HCT116 (cell line): ENCODE results near the gene RPL12.

Source experiments
- CTCF ChIP-seq, 3 experiments: fragments of 200-600 bp in 1 of 3; sonication (generic) in 1 of 3; IDR thresholded peaks in 2 of 3; conservative IDR thresholded peaks in 1 of 3; 2 replicates each; pipeline ENCODE4 v1.5.1; 2012 to 2017; ENCODE audit warnings: low read depth in 2 of 3, low read length in 2 of 3, antibody characterized with exemption in 1 of 3, borderline replicate concordance in 1 of 3, control low read depth in 1 of 3, mild to moderate bottlenecking in 1 of 3, mixed read lengths in 1 of 3, mixed run types in 1 of 3, moderate library complexity in 1 of 3; ENCODE audit not compliant: insufficient read depth in 1 of 3
- RAD21 ChIP-seq: IDR thresholded peaks from 2 replicates; pipeline ENCODE4 v1.6.1; 2012; ENCODE audit warnings: low read depth, mild to moderate bottlenecking
- SP1 ChIP-seq: IDR thresholded peaks from 2 replicates; pipeline ENCODE4 v1.6.1; 2012; ENCODE audit warnings: low read depth

DNA sequence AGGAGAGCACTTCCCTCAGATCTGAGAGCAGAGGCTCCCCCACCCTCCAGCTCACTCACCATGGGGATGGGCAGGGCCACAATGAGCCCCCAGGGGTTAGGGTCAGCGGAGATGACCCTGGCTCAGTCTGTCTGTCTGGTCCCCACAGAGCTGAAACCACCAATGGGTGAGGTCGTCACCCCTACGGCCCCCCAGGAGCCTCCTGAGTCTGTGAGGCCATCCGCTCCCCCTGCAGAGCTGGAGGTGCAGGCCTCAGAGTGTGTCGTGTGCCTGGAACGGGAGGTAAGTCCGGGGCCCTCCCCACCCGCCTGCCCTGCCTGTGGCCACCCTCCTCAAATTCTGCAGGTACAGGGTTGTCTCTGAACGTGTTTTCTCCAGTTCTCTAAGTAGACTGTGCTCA, 49.7 kb upstream of the RPL12 start:
- TF ChIP-seq CTCF (IDR thresholded peaks at IDR 0.05 in 2 of 3, conservative IDR thresholded peaks at IDR 0.05 in 1 of 3; ENCODE audit: borderline replicate concordance in 1 of 3, insufficient read depth in 1 of 3, low read depth in 2 of 3, low read length in 2 of 3) (no peak), RAD21 (no peak), SP1 (no peak)
